Smooth muscle cell (in vitro differentiated cells): Measurements from ENCODE around the gene LILRB2. TPM values are rescaled to one million over a fixed set of nuclear protein-coding genes. Genes with fewer than 3 reads are reported as not detected.
"Not testable (repeated sequence)": the region's sequence is repeated elsewhere in the genome, so short reads cannot be mapped to it uniquely, and the experiment has no call there.

Source experiments
- DNase-seq: peaks from one replicate; lab custom pipeline; 2025; ENCODE audit not compliant: unreplicated experiment; lab: John Stamatoyannopoulos, UW
- H2AFZ ChIP-seq: fragments of 200-600 bp; sonication (generic); 2 replicates; pipeline ENCODE4 v1.6.0; 2016; ENCODE audit warnings: antibody characterized with exemption, low read depth, mild to moderate bottlenecking
- H3F3A ChIP-seq: fragments of 200-600 bp; sonication (generic); 2 replicates; pipeline ENCODE4 v1.6.0; 2017; ENCODE audit warnings: antibody characterized with exemption, low read depth
- H3K27ac ChIP-seq: fragments of 200-600 bp; sonication (generic); 2 replicates; pipeline ENCODE4 v1.5.1; 2016; ENCODE audit warnings: low read depth, mild to moderate bottlenecking
- H3K27me3 ChIP-seq: fragments of 200-600 bp; sonication (generic); 2 replicates; pipeline ENCODE4 v1.6.1; 2016; ENCODE audit warnings: low read depth, mild to moderate bottlenecking
- H3K36me3 ChIP-seq: fragments of 200-600 bp; sonication (generic); 2 replicates; pipeline ENCODE4 v1.5.1; 2016; ENCODE audit warnings: low read depth
- H3K4me1 ChIP-seq: fragments of 200-600 bp; sonication (generic); 2 replicates; pipeline ENCODE4 v1.5.1; 2016; ENCODE audit warnings: low read depth
- H3K4me2 ChIP-seq: fragments of 200-600 bp; sonication (generic); 2 replicates; pipeline ENCODE4 v1.6.0; 2016; ENCODE audit warnings: mild to moderate bottlenecking
- H3K4me3 ChIP-seq: fragments of 200-600 bp; sonication (generic); 2 replicates; pipeline ENCODE4 v1.5.1; 2016; ENCODE audit warnings: mild to moderate bottlenecking
- H3K79me2 ChIP-seq: fragments of 200-600 bp; sonication (generic); 2 replicates; pipeline ENCODE4 v1.6.0; 2016; ENCODE audit warnings: low read depth, mild to moderate bottlenecking
- H3K9ac ChIP-seq: fragments of 200-600 bp; sonication (generic); 2 replicates; pipeline ENCODE4 v1.6.0; 2016; ENCODE audit warnings: low read depth
- H3K9me3 ChIP-seq: fragments of 200-600 bp; sonication (generic); replicated peaks from 2 replicates; pipeline ENCODE4 v1.5.1; 2016; ENCODE audit warnings: low read depth
- H4K20me1 ChIP-seq: fragments of 200-600 bp; sonication (generic); 2 replicates; pipeline ENCODE4 v1.6.0; 2016; ENCODE audit warnings: low read depth
- CTCF ChIP-seq: fragments of 200-600 bp; sonication (generic); IDR thresholded peaks from 2 replicates; pipeline ENCODE4 v1.5.1; 2017; ENCODE audit warnings: borderline replicate concordance, mild to moderate bottlenecking, antibody characterized with exemption; ENCODE audit not compliant: insufficient read depth, poor library complexity, severe bottlenecking
- WGBS: methylation state at CpG from one replicate; pipeline ENCODE4 v1.1.7; 2016; ENCODE audit warnings: low lambda C conversion rate; 5-methylcytosine and 5-hydroxymethylcytosine counted together
- polyA plus RNA-seq: library from polyadenylated mRNA; unstranded; fragments of >200 nt; fragmentation: Nextera tagmentation; extraction: Ambion mirVana; gene quantifications from 2 replicates; pipeline ENCODE4 v1.2.1, GENCODE V29; 2016
- total RNA-seq: library from RNA; depleted of rRNA; stranded (reverse); fragments of >200 nt; gene quantifications from 2 replicates; pipeline ENCODE4 v1.2.3, GENCODE V29; 2014

Gene LILRB2
- total RNA-seq, result not detected in 2 replicates
- polyA plus RNA-seq, result not detected in 2 replicates

DNA sequence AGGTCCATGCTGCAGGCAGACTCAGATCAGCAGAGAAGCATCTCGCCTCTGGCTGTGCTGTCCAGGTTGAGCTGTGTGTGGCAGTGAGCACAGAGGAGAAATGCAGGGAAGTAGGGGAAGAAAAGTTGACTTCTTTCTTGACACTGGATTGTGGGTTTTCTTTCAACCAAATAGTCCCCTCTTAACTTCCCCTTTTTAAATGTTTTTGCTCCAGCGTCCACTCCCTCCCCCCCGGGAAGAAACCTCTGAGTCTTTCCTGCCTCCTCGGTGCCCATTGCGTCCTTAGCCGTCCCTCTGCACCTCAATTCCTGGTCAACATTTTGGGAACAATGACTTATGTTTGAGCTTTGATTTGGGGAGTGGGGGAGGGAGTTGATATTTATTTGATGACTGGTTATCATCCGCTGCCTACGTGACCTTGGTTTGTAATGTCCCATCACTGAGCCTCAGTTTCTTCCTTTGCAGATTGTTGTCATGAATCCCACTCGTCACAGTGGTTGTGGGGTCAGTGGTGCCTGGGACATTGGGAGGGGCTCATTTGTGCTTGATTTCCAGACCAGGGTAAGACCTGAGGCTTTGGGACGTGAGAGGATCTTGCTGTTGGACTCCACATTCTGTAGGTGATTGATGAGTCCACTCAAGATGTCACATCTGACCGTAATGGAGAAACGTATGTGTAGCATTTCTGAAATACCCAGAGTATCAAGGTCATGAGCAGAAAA, at the start of gene LILRB2:
Gene LILRB2, minus strand, starts transcription at position 104 of the 722 bp plus-strand sequence. CDS start 614 bp downstream, outside the sequence.
- H3K36me3 ChIP-seq, result no peaks in the 10 kb centered on the region
- H4K20me1 ChIP-seq, result no peaks in the 10 kb centered on the region
- H3K9me3 ChIP-seq, result no peaks in the 10 kb centered on the region
- peaks cover 3% of the 10 kb centered on the region for H3K27me3 ChIP-seq
- no peak within 1 kb of the TSS for H2AFZ ChIP-seq
- no peak for TF ChIP-seq CTCF
- no peak within 1 kb of the TSS for H3K9ac ChIP-seq
- H3K79me2 ChIP-seq, result no peaks in the 10 kb centered on the region
- H3K27ac ChIP-seq, result no peak within 1 kb of the TSS
- no peak within 1 kb of the TSS for H3K4me3 ChIP-seq
- H3F3A ChIP-seq, result no peaks in the 10 kb centered on the region
- no peak for DNase-seq
- no peak within 1 kb of the TSS for H3K4me2 ChIP-seq
- WGBS, result 89% methylated on average over 12 of the region's 12 CpGs
- H3K4me1 ChIP-seq, result no peaks in the 10 kb centered on the region

DNA sequence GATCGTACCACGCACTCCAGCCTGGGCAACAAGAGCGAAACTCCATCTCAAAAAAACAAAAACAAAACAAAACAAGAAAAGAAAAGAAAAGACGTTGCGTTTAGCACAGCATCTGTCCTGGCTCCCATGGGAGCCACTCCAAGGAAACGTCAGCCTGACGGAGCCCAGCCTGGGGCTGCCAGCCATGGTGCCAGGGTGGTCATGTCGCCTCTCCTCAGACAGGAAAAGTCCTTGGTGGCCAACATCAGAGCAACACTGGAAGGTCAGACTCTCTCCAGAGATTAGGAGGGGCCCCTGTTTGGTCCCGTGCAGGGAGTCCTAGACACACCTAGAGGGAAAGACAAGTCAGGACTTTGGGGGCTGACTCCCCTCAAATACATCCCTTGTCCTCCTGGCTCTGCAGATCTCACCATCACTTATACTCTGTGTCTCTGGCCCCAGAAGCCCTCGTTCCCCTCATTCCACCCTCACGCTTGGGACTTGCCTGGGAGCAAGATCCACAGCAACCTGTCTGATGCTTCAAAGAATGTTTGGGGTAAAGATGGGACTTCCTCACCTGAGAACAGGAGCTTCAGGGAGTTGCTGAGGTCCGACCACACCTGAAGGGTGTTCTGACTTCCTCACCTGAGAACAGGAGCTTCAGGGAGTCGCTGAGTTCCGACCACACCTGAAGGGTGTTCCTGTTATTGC, 48.7 kb upstream of the LILRB2 start:
- H2AFZ ChIP-seq, result no peak overlapping the region
- no peak overlapping the region for H3K4me3 ChIP-seq
- no peaks in the 10 kb centered on the region for H3K36me3 ChIP-seq
- no peaks in the 10 kb centered on the region for H3K79me2 ChIP-seq
- no peaks in the 10 kb centered on the region for H3K4me1 ChIP-seq
- H3K27me3 ChIP-seq, result no peaks in the 10 kb centered on the region
- no peaks in the 10 kb centered on the region for H3K9me3 ChIP-seq
- DNase-seq, result no peak
- H3K9ac ChIP-seq, result no peak overlapping the region
- H3K4me2 ChIP-seq, result no peak overlapping the region
- H3K27ac ChIP-seq, result no peak overlapping the region
- TF ChIP-seq CTCF, result no peak
- no peaks in the 10 kb centered on the region for H4K20me1 ChIP-seq
- no peaks in the 10 kb centered on the region for H3F3A ChIP-seq
- 84% methylated on average over 14 of the region's 14 CpGs for WGBS

GRCh38 chr19:54328781-54329180, 47.9 kb upstream of the LILRB2 start:
- not testable (repeated sequence) for H3K4me2 ChIP-seq, H3K79me2 ChIP-seq, H3K4me1 ChIP-seq, H3K9ac ChIP-seq, H3K27ac ChIP-seq, H3F3A ChIP-seq, H4K20me1 ChIP-seq, H3K4me3 ChIP-seq, H3K9me3 ChIP-seq, H3K36me3 ChIP-seq, H3K27me3 ChIP-seq, H2AFZ ChIP-seq, DNase-seq
- WGBS, result 81% methylated on average over 5 of the region's 5 CpGs

- Histone ChIP-seq H2AFZ (no peak overlapping the region), H3K4me1 (no peaks in the 10 kb centered on the region), H4K20me1 (no peaks in the 10 kb centered on the region), H3F3A (no peaks in the 10 kb centered on the region), H3K27ac (no peak overlapping the region), H3K79me2 (no peaks in the 10 kb centered on the region), H3K36me3 (no peaks in the 10 kb centered on the region), H3K27me3 (no peaks in the 10 kb centered on the region), H3K9ac (no peak overlapping the region), H3K9me3 (no peaks in the 10 kb centered on the region), H3K4me3 (no peak overlapping the region), H3K4me2 (no peak overlapping the region)
- WGBS, result 77% methylated on average over 5 of the region's 5 CpGs
- no peak for TF ChIP-seq CTCF
- DNase-seq, result no peak
Measured at GRCh38 chr19:54325631-54326030, 44.7 kb upstream of the LILRB2 start.
